ENCODE measurements around the gene WTIP.

DNA sequence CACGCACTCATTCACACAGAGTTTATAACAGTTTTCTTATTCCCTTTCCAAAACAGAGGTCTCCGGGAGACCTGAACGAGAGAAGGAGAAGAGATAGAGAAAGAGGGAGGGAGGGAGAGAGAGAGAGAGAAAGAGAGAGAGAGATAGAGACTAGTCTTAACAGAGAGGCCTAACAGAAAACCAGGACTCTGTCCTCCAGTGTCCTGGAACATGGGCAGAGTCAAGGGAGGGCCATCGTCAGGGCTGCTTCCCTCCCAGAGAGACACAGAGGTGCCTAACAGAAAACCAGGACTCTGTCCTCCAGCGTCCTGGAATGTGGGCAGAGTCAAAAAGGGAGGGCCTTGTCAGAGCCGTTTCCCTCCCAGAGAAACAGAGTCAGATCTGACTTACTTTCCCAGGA, 78.7 kb downstream of the WTIP start:
- TF ChIP-seq CTCF (IDR thresholded peaks at IDR 0.05) (no peak), POLR2A (IDR thresholded peaks at IDR 0.05) (no peak)
